Measurements from ENCODE around the gene ITGAD.

Gene ITGAD

DNA sequence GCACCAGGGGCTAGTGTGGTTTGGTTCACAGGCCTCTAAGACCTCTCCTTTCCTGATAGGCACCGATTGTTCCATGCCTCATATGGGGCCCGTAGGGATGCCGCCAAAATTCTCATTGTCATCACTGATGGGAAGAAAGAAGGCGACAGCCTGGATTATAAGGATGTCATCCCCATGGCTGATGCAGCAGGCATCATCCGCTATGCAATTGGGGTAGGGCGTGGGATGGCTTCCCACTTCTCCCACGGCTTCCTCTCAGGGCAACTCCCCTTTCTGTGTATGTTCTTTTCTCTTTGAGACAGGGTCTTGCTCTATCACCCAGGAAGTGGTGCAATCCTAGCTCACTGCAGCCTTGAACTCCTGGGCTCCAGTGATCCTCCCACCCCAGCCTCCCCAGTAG is 32.9 kb upstream of the ITGAD start:
- TF ChIP-seq TCF12 (IDR thresholded peaks at IDR 0.05; ENCODE audit: low read depth), result no peak
- no peak for TF ChIP-seq YY1 (IDR thresholded peaks at IDR 0.05; ENCODE audit: low read depth)
- no peak for TF ChIP-seq TAF1 (IDR thresholded peaks at IDR 0.05; ENCODE audit: low read depth)
- no peak for TF ChIP-seq ZBTB7A (IDR thresholded peaks at IDR 0.05; ENCODE audit: low read depth)
- no peak for TF ChIP-seq EP300 (IDR thresholded peaks at IDR 0.05; ENCODE audit: borderline replicate concordance)
- TF ChIP-seq RAD21 (IDR thresholded peaks at IDR 0.05; ENCODE audit: low read depth), result no peak
- no peak for TF ChIP-seq EGR1 (IDR thresholded peaks at IDR 0.05)
- TF ChIP-seq CREB1 (IDR thresholded peaks at IDR 0.05; ENCODE audit: low read depth), result no peak
- TF ChIP-seq FOXM1 (IDR thresholded peaks at IDR 0.05; ENCODE audit: borderline replicate concordance, low read depth), result no peak
- no peak for TF ChIP-seq NFIC (IDR thresholded peaks at IDR 0.05)
- TF ChIP-seq, protein P1, sequence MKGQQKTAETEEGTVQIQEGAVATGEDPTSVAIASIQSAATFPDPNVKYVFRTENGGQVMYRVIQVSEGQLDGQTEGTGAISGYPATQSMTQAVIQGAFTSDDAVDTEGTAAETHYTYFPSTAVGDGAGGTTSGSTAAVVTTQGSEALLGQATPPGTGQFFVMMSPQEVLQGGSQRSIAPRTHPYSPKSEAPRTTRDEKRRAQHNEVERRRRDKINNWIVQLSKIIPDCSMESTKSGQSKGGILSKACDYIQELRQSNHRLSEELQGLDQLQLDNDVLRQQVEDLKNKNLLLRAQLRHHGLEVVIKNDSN (IDR thresholded peaks at IDR 0.05), result no peak
- TF ChIP-seq TEAD4 (IDR thresholded peaks at IDR 0.05), result no peak
- TF ChIP-seq, protein P2, sequence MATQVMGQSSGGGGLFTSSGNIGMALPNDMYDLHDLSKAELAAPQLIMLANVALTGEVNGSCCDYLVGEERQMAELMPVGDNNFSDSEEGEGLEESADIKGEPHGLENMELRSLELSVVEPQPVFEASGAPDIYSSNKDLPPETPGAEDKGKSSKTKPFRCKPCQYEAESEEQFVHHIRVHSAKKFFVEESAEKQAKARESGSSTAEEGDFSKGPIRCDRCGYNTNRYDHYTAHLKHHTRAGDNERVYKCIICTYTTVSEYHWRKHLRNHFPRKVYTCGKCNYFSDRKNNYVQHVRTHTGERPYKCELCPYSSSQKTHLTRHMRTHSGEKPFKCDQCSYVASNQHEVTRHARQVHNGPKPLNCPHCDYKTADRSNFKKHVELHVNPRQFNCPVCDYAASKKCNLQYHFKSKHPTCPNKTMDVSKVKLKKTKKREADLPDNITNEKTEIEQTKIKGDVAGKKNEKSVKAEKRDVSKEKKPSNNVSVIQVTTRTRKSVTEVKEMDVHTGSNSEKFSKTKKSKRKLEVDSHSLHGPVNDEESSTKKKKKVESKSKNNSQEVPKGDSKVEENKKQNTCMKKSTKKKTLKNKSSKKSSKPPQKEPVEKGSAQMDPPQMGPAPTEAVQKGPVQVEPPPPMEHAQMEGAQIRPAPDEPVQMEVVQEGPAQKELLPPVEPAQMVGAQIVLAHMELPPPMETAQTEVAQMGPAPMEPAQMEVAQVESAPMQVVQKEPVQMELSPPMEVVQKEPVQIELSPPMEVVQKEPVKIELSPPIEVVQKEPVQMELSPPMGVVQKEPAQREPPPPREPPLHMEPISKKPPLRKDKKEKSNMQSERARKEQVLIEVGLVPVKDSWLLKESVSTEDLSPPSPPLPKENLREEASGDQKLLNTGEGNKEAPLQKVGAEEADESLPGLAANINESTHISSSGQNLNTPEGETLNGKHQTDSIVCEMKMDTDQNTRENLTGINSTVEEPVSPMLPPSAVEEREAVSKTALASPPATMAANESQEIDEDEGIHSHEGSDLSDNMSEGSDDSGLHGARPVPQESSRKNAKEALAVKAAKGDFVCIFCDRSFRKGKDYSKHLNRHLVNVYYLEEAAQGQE (IDR thresholded peaks at IDR 0.05; ENCODE audit: low read depth), result no peak
- TF ChIP-seq, protein P3, sequence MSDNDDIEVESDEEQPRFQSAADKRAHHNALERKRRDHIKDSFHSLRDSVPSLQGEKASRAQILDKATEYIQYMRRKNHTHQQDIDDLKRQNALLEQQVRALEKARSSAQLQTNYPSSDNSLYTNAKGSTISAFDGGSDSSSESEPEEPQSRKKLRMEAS (IDR thresholded peaks at IDR 0.05), result no peak

- TF ChIP-seq, protein P3 (IDR thresholded peaks at IDR 0.05), result no peak
Measured at GRCh38 chr16:31361201-31362110, 31.7 kb upstream of the ITGAD start.

GRCh38 chr16:31362476-31363405 is 30.4 kb upstream of the ITGAD start:
- TF ChIP-seq RAD21 (IDR thresholded peaks at IDR 0.05; ENCODE audit: low read depth) (no peak), ZBTB7A (IDR thresholded peaks at IDR 0.05; ENCODE audit: low read depth) (no peak), TAF1 (IDR thresholded peaks at IDR 0.05; ENCODE audit: low read depth) (no peak), EGR1 (IDR thresholded peaks at IDR 0.05) (no peak), FOXM1 (IDR thresholded peaks at IDR 0.05; ENCODE audit: borderline replicate concordance, low read depth) (no peak), YY1 (IDR thresholded peaks at IDR 0.05; ENCODE audit: low read depth) (no peak), CREB1 (IDR thresholded peaks at IDR 0.05; ENCODE audit: low read depth) (no peak), TEAD4 (IDR thresholded peaks at IDR 0.05) (no peak), CEBPB (IDR thresholded peaks at IDR 0.05) (no peak), TCF12 (IDR thresholded peaks at IDR 0.05; ENCODE audit: low read depth) (no peak), NFIC (IDR thresholded peaks at IDR 0.05) (no peak), EP300 (IDR thresholded peaks at IDR 0.05; ENCODE audit: borderline replicate concordance) (no peak)
- TF ChIP-seq, protein P3 (IDR thresholded peaks at IDR 0.05), result no peak
- TF ChIP-seq, protein P1 (IDR thresholded peaks at IDR 0.05), result no peak
- TF ChIP-seq, protein P2 (IDR thresholded peaks at IDR 0.05; ENCODE audit: low read depth), result no peak

DNA sequence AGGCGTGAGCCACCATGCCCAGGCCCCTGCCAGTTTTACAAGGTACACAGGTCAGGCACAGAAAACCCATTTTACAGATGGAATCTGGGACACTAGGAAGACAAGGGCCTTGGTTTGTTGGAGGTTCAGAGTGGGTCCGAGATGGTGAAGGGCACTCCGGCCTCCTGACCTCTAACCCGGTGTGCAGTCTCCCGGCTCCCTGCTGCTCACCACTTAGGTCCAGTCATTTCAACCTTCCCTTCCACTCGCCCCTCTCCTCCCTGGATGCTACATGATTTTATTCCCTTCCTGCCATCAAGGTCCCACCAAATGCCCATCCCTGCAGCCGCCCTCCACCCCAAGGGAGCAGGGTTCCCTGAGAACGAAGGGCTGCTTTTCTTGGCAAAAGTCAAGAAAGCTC is 29.4 kb upstream of the ITGAD start:
- TF ChIP-seq FOXM1 (IDR thresholded peaks at IDR 0.05; ENCODE audit: borderline replicate concordance, low read depth), result no peak
- no peak for TF ChIP-seq TCF12 (IDR thresholded peaks at IDR 0.05; ENCODE audit: low read depth)
- no peak for TF ChIP-seq ZBTB7A (IDR thresholded peaks at IDR 0.05; ENCODE audit: low read depth)
- TF ChIP-seq EGR1 (IDR thresholded peaks at IDR 0.05), result no peak
- TF ChIP-seq RAD21 (IDR thresholded peaks at IDR 0.05; ENCODE audit: low read depth), result no peak
- no peak for TF ChIP-seq NFIC (IDR thresholded peaks at IDR 0.05)
- TF ChIP-seq, protein P1 (IDR thresholded peaks at IDR 0.05), result no peak
- no peak for TF ChIP-seq TEAD4 (IDR thresholded peaks at IDR 0.05)
- TF ChIP-seq, protein P3 (IDR thresholded peaks at IDR 0.05), result no peak
- no peak for TF ChIP-seq EP300 (IDR thresholded peaks at IDR 0.05; ENCODE audit: borderline replicate concordance)
- TF ChIP-seq, protein P2 (IDR thresholded peaks at IDR 0.05; ENCODE audit: low read depth), result no peak
- TF ChIP-seq CREB1 (IDR thresholded peaks at IDR 0.05; ENCODE audit: low read depth), result no peak
- TF ChIP-seq TAF1 (IDR thresholded peaks at IDR 0.05; ENCODE audit: low read depth), result no peak
- TF ChIP-seq CEBPB (IDR thresholded peaks at IDR 0.05), result no peak
- TF ChIP-seq YY1 (IDR thresholded peaks at IDR 0.05; ENCODE audit: low read depth), result no peak

All from Ishikawa (cell line).